CD4-positive, alpha-beta memory T cell (primary cell): Measurements from ENCODE around the gene RANBP10. TPM values are rescaled to one million over a fixed set of nuclear protein-coding genes. Genes with fewer than 3 reads are reported as not detected.

Source experiments
- CTCF ChIA-PET: fragments of 350-600 bp; sonication (Branson Sonifier 250); formaldehyde crosslinking; loops from one replicate; lab custom pipeline; 2021; ENCODE audit warnings: inconsistent platforms; ENCODE audit not compliant: partially characterized antibody; lab: Charles Lee
- POLR2A ChIA-PET: fragments of 350-600 bp; sonication (Branson Sonifier 250); formaldehyde crosslinking; loops from one replicate; lab custom pipeline; 2021; ENCODE audit not compliant: partially characterized antibody; lab: Charles Lee
- DNase-seq, 5 donors: peaks; one replicate each; pipeline versions ENCODE4 v3.0.0 to v3.0.0-alpha.2; 2020 to 2022; ENCODE audit warnings: mixed read lengths in 1 of 5
- H3K27ac ChIP-seq: one replicate; pipeline ENCODE4 v1.7.0; 2013; ENCODE audit warnings: low read depth, low read length
- H3K27me3 ChIP-seq: 2 replicates; pipeline ENCODE4 v1.7.0; 2013; ENCODE audit warnings: mild to moderate bottlenecking, low read length, moderate library complexity; ENCODE audit not compliant: insufficient read depth
- H3K36me3 ChIP-seq: 2 replicates; pipeline ENCODE4 v1.7.0; 2013; ENCODE audit warnings: mild to moderate bottlenecking, low read length, moderate library complexity; ENCODE audit not compliant: insufficient read depth
- H3K4me1 ChIP-seq: 2 replicates; pipeline ENCODE4 v1.7.0; 2013; ENCODE audit warnings: mild to moderate bottlenecking, low read length, moderate library complexity; ENCODE audit not compliant: insufficient read depth
- H3K4me3 ChIP-seq, 2 donors: one replicate each; pipeline ENCODE4 v1.7.0; 2013; ENCODE audit warnings: low read length in 2 of 2, mild to moderate bottlenecking in 1 of 2
- H3K9me3 ChIP-seq, 2 donors: one replicate each; pipeline ENCODE4 v1.7.0; 2013; ENCODE audit warnings: low read length in 2 of 2, control low read depth in 1 of 2; ENCODE audit not compliant: control insufficient read depth in 1 of 2
- H3K27ac Mint-ChIP-seq, 7 donors: one replicate each; pipeline ENCODE4 v1.8.0; 2020 to 2021; ENCODE audit warnings: mixed read lengths in 7 of 7, mild to moderate bottlenecking in 6 of 7, inconsistent platforms in 3 of 7, moderate library complexity in 3 of 7
- H3K27me3 Mint-ChIP-seq, 2 donors: one replicate each; pipeline ENCODE4 v1.8.0; 2020 to 2021; ENCODE audit warnings: mixed read lengths in 2 of 2
- H3K36me3 Mint-ChIP-seq, 2 donors: one replicate each; pipeline ENCODE4 v1.8.0; 2020 to 2021; ENCODE audit warnings: mixed read lengths in 2 of 2, inconsistent platforms in 1 of 2, mild to moderate bottlenecking in 1 of 2
- H3K4me1 Mint-ChIP-seq, 4 donors: one replicate each; pipeline ENCODE4 v1.8.0; 2020 to 2021; ENCODE audit warnings: mixed read lengths in 4 of 4, mild to moderate bottlenecking in 1 of 4
- H3K4me3 Mint-ChIP-seq, 8 donors: one replicate each; pipeline ENCODE4 v1.8.0; 2020 to 2021; ENCODE audit warnings: mixed read lengths in 8 of 8, mild to moderate bottlenecking in 7 of 8, moderate library complexity in 6 of 8, inconsistent platforms in 3 of 8
- H3K9me3 Mint-ChIP-seq, 8 donors: one replicate each; pipeline ENCODE4 v1.8.0; 2020 to 2021; ENCODE audit warnings: mixed read lengths in 8 of 8, mild to moderate bottlenecking in 5 of 8, inconsistent platforms in 3 of 8, moderate library complexity in 1 of 8
- intact Hi-C: fragments of 100-400 bp; cut with micrococcal nuclease; formaldehyde crosslinking; loops from one replicate; pipeline ENCODE4 v1.15.1; 2023
- polyA plus RNA-seq, 2 donors: library from polyadenylated mRNA; unstranded; fragments of 300-500 nt; fragmentation: Illumina TruSeq; gene quantifications; one replicate each; pipeline ENCODE4 v1.2.3, GENCODE V29; 2021
- total RNA-seq, 2 experiments: library from RNA; stranded (reverse); gene quantifications; one replicate each; pipeline ENCODE4 v1.2.3, GENCODE V29; 2021

RANBP10 gene
- total and polyA plus RNA-seq, 4 experiments from 2014 or later, result 7.1 to 27.8 (median 20.1) TPM

DNA sequence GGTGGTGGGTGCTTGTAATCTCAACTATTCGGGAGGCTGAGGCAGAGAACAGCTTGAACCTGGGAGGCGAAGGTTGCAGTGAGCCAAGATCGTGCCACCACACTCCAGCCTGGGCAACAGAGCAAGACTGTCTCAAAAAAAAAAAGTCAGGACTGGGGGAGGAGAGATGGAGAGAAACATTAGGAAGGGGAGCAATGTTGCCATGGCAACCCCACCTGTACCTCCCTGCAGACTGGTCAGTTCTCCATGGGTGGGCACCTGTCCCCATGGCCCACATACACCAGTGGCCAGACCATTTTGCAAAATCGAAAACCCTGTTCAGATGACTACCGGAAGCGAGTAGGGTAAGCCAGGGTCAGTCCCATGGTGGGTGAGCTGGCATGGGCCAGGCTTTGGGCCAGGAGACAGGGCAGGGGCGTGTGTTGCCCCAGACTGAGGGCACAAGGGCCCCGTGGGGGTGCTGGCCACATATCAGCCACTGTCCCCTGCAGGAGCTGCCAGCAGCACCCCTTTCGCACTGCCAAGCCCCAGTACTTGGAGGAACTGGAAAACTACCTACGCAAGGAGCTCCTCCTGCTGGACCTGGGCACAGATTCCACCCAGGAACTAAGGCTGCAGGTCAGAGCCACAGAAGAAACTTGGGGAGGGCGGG is 14.4 kb upstream of the RANBP10 start:
- Histone ChIP-seq H3K27me3 (no peaks in the 10 kb centered on the region), H3K9me3 (no peaks in the 10 kb centered on the region), H3K27ac (no peak overlapping the region), H3K4me3 (no peak overlapping the region), H3K4me1 (no peaks in the 10 kb centered on the region), H3K36me3 (no peaks in the 10 kb centered on the region)
- Mint-ChIP-seq H3K9me3 (no peaks in the 10 kb centered on the region), H3K27me3 (no peaks in the 10 kb centered on the region), H3K27ac (no peak overlapping the region), H3K4me1 (peaks cover 0 to 8% (median 5%) of the 10 kb centered on the region in 4 donors), H3K4me3 (no peak overlapping the region), H3K36me3 (peaks cover 0 to 2% of the 10 kb centered on the region in 2 donors)
- ChIA-PET POLR2A (no interaction called here), CTCF (interaction anchor here (1.3 to 1.6 kb wide), 2 partner anchors 106 to 454 kb away, joined by 3 to 4 read pairs; no protein-coding TSS in a partner anchor)
- intact Hi-C loops, result no loop called here
- DNase-seq, result no peak

DNA sequence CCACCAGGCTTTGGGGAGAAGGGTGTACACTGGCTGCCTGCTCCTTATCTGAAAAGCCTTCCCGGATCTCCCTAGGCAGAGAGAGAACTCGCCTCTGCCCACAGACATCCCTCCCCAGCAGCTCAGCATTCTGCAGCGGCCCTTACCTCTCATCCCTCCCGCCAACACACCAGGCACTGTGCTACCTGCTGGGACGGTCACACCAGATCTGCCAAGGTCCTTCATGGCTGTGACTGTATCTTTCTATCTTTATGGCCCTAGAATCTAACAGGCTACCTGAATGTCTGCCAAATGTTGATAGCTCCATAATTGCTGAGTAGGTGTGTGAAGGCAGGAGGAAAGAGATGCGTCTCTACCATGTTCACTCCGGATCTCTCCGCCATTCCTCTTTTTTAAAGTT is 8.2 kb upstream of the RANBP10 start:
- H3K4me1 ChIP-seq, result no peaks in the 10 kb centered on the region
- CTCF ChIA-PET, result interaction anchor here (1.1 to 3.9 kb wide), 12 partner anchors 7 to 414 kb away, joined by 3 to 56 read pairs (median 11); partner anchors contain the start of genes RANBP10 and TSNAXIP1
- H3K27ac ChIP-seq, result no peak overlapping the region
- Mint-ChIP-seq H3K27ac (no peak overlapping the region), H3K9me3 (no peaks in the 10 kb centered on the region), H3K36me3 (no peaks in the 10 kb centered on the region), H3K4me1 (peaks cover 0 to 8% (median 5%) of the 10 kb centered on the region in 4 donors), H3K4me3 (no peak overlapping the region), H3K27me3 (no peaks in the 10 kb centered on the region)
- no peaks in the 10 kb centered on the region for H3K9me3 ChIP-seq
- H3K4me3 ChIP-seq, result no peak overlapping the region
- intact Hi-C loops, result no loop called here
- POLR2A ChIA-PET, result no interaction called here
- no peaks in the 10 kb centered on the region for H3K27me3 ChIP-seq
- DNase-seq, result no peak
- H3K36me3 ChIP-seq, result no peaks in the 10 kb centered on the region

DNA sequence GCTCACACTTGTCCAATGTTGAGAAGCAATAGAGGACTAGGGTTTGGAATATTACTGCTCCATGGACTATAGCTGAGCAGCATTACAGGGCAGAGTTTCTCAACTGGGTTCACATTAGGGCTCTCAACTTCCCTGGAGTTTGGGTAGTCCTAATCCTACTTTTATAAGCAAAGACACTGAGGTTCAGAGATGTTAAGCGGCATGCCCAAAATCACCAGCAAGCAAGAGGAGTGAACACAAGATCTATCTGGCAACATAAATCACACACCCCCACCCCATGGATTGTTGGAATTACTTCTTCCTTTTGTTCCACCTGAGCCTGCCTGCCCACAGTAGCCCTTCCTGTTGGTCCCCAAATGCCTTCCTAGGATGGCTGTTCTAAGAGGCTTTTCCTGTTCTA is 5.5 kb upstream of the RANBP10 start:
- ChIA-PET CTCF (interaction anchor here (0.6 kb wide), 1 partner anchor 31 kb away, joined by 3 read pairs; no protein-coding TSS in a partner anchor), POLR2A (no interaction called here)
- Histone ChIP-seq H3K27ac (no peak overlapping the region), H3K27me3 (no peaks in the 10 kb centered on the region), H3K36me3 (no peaks in the 10 kb centered on the region), H3K9me3 (no peaks in the 10 kb centered on the region), H3K4me1 (peaks cover 6% of the 10 kb centered on the region), H3K4me3 (no peak overlapping the region)
- Mint-ChIP-seq H3K27ac (peak overlapping the region in 1 of 7 donors; percentile 47), H3K36me3 (no peaks in the 10 kb centered on the region), H3K4me3 (peak overlapping the region in 1 of 8 donors; percentile 61), H3K9me3 (no peaks in the 10 kb centered on the region), H3K27me3 (no peaks in the 10 kb centered on the region), H3K4me1 (peaks cover 3 to 13% (median 8%) of the 10 kb centered on the region in 4 donors)
- intact Hi-C loops, result no loop called here
- no peak for DNase-seq

DNA sequence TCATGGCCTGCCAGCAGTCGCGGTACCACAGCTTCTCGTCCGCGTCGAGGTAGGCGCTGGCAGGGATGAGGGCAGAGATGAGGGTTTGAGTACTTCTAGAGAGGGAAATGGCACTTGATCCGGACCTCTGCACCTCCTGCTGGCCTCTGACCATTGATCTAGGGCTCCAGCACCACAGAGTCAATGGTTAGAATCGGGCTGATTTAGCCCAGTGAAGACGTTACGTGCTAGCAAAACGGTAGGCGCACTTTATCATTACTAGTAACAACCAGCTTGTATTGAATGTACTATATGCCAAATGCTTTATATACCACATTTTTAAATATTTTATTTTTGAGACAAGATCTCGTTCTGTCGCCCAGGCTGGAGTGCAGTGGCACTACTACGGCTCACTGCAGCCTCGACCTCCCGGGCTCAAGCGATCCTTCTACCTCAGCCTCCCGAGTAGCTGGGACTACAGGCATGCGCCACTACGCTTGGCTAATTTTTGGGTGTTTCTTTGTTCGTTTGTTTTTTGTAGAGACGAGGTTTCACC is 855 bp upstream of the RANBP10 start:
- Histone ChIP-seq H3K27ac (peak overlapping the region; percentile 95), H3K9me3 (no peaks in the 10 kb centered on the region), H3K27me3 (no peaks in the 10 kb centered on the region), H3K36me3 (peaks cover 6% of the 10 kb centered on the region), H3K4me3 (peak overlapping the region; percentile 43 to 93), H3K4me1 (peaks cover 37% of the 10 kb centered on the region)
- Mint-ChIP-seq H3K4me3 (peak overlapping the region; percentile 88 to 95 (median 90)), H3K36me3 (peaks cover 8 to 30% of the 10 kb centered on the region in 2 donors), H3K27ac (peak overlapping the region; percentile 85 to 98 (median 95)), H3K4me1 (peaks cover 20 to 45% (median 30%) of the 10 kb centered on the region in 4 donors), H3K9me3 (no peaks in the 10 kb centered on the region), H3K27me3 (no peaks in the 10 kb centered on the region)
- no peak for DNase-seq
- intact Hi-C loops, result loop anchor here (2.0 kb wide), 2 partner anchors 146 to 286 kb away; partner anchors contain the start of genes ACD and PARD6A
- POLR2A ChIA-PET, result interaction anchor here (0.6 to 2.5 kb wide), 22 partner anchors 9 to 504 kb away, joined by 3 to 27 read pairs (median 5); partner anchors contain the start of genes ACD, C16orf86, CTCF and DDX28
- CTCF ChIA-PET, result interaction anchor here (0.7 to 2.7 kb wide), 11 partner anchors 9 to 326 kb away, joined by 3 to 47 read pairs (median 4); partner anchors contain the start of genes ACD, ATP6V0D1 and GFOD2

DNA sequence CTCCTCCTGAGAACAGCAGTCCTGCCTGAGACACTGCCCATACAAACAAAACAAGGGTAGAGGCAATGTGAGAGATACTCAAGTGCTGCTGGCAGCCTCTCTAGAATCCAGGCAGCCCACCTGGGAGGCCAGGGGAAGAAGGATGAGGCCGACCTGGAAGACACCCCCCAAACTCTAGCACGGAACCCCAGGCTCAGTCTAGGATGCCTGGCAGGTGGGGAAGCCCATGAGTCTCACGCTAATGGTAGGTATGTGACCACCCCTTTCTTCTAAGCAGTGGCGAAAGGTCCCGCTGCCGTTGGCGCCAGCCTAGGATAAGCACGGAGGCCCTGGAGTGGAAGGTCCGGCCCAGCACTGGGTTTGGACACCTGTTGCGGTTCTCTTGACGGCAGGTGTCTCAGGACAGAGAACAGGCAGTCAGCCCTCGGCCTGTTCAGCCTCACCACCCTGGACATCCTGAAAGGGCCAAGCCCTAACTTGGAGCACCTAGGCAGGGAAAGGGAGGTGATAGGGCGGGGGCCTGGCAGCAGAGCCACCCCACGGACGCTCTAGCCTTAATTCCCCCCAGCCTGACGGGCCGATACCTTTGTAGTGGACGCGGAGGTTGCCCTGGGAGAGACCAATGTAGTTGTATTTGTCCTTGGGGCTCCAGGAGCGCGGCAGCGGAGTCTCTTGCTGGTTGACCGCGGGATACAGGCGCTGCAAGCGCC is 487 bp downstream of the RANBP10 start:
- Mint-ChIP-seq H3K27me3 (no peaks in the 10 kb centered on the region), H3K27ac (peak overlapping the region; percentile 79 to 98 (median 94)), H3K9me3 (no peaks in the 10 kb centered on the region), H3K4me3 (peak overlapping the region; percentile 88 to 95 (median 90)), H3K4me1 (peaks cover 34 to 59% (median 43%) of the 10 kb centered on the region in 4 donors), H3K36me3 (peaks cover 9 to 34% of the 10 kb centered on the region in 2 donors)
- POLR2A ChIA-PET, result interaction anchor here (0.6 to 2.5 kb wide), 20 partner anchors 8 to 505 kb away, joined by 3 to 27 read pairs (median 5); partner anchors contain the start of genes ACD, C16orf86, DDX28 and DUS2
- no peaks in the 10 kb centered on the region for H3K9me3 ChIP-seq
- peaks cover 12% of the 10 kb centered on the region for H3K36me3 ChIP-seq
- H3K4me1 ChIP-seq, result peaks cover 50% of the 10 kb centered on the region
- peak overlapping the region; percentile 95 for H3K27ac ChIP-seq
- CTCF ChIA-PET, result interaction anchor here (0.8 to 5.9 kb wide), 10 partner anchors 10 to 325 kb away, joined by 3 to 56 read pairs (median 4); partner anchors contain the start of genes ATP6V0D1 and GFOD2
- intact Hi-C loops, result loop anchor here (1.0 to 2.0 kb wide), 11 partner anchors 10 to 325 kb away; partner anchors contain the start of genes ACD, ATP6V0D1, CTCF and GFOD2
- peak overlapping the region; percentile 91 to 93 for H3K4me3 ChIP-seq
- no peaks in the 10 kb centered on the region for H3K27me3 ChIP-seq
- DNase-seq, result peak in 1 of 5 donors; percentile 40

DNA sequence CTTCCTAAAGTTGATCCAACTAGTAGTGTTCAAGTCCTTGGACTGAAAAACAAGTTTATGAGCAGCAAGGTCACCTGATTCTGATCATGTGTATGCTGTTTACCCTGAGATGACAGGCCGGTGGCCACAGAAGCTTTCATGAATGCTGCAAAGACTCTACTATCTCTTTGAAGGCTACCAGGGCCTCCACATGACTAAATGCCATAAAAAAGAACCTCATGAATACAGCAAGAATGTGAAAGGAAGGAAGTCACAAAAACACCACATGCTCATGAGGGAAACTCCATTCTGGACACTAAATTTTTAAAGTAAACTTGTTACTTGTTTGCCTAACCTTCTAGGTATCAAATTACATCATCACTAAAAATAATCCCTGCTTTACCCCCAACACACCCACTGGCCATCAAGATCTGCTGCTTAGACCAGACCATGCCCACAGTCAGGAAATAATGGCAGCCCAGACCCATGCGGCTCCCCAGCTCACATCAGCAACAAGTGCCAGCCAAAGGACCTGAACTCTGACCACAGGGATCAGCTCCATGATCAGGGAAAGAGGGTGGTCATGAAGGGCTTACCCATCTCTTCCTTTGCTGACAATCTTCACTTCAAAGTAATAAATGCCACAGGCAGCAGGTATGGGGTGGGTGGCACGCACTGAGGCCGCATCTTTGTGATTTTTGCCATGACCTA is 1.4 kb downstream of the RANBP10 start:
- H3K4me3 Mint-ChIP-seq, result peak overlapping the region; percentile 88 to 95 (median 90)
- Histone ChIP-seq H3K36me3 (peaks cover 21% of the 10 kb centered on the region), H3K27ac (peak overlapping the region; percentile 95), H3K9me3 (no peaks in the 10 kb centered on the region), H3K4me1 (peaks cover 59% of the 10 kb centered on the region), H3K27me3 (no peaks in the 10 kb centered on the region), H3K4me3 (peak overlapping the region; percentile 91 to 93)
- ChIA-PET POLR2A (interaction anchor here (0.5 to 0.6 kb wide), 2 partner anchors 12 to 41 kb away, joined by 3 read pairs; no protein-coding TSS in a partner anchor), CTCF (interaction anchor here (5.9 kb wide), 1 partner anchor 11 kb away, joined by 56 read pairs; no protein-coding TSS in a partner anchor)
- H3K4me1 Mint-ChIP-seq, result peaks cover 42 to 68% (median 50%) of the 10 kb centered on the region in 4 donors
- no peak for DNase-seq
- H3K27ac Mint-ChIP-seq, result peak overlapping the region; percentile 53 to 98 (median 85)
- H3K9me3 Mint-ChIP-seq, result no peaks in the 10 kb centered on the region
- no peaks in the 10 kb centered on the region for H3K27me3 Mint-ChIP-seq
- intact Hi-C loops, result no loop called here
- peaks cover 17 to 42% of the 10 kb centered on the region in 2 donors for H3K36me3 Mint-ChIP-seq
